Esophagus muscularis mucosa (tissue), 4 donors: ENCODE results near the gene FLYWCH2.

Source experiments
- CTCF ChIP-seq, 3 experiments: fragments of 200-600 bp in 2 of 3; fragments of 450-650 bp in 1 of 3; sonication (generic) in 2 of 3; IDR thresholded peaks; one replicate each; pipeline ENCODE4 v1.5.1; 2017 to 2019; ENCODE audit warnings: antibody characterized with exemption in 3 of 3, mild to moderate bottlenecking in 2 of 3, moderate library complexity in 1 of 3
- EP300 ChIP-seq: sonication (generic); formaldehyde crosslinking; IDR thresholded peaks from one replicate; pipeline ENCODE4 v1.6.1; 2017; ENCODE audit warnings: antibody characterized with exemption
- POLR2A ChIP-seq: fragments of 450-650 bp; IDR thresholded peaks from one replicate; pipeline ENCODE4 v1.6.1; 2017; ENCODE audit warnings: antibody characterized with exemption, moderate library complexity, mild to moderate bottlenecking, low read depth
- POLR2AphosphoS5 ChIP-seq, 2 donors: sonication (generic); formaldehyde crosslinking; IDR thresholded peaks; one replicate each; pipeline ENCODE4 v1.6.1; 2017; ENCODE audit warnings: antibody characterized with exemption in 2 of 2

GRCh38 chr16:2835638-2836493 is 47.1 kb upstream of the FLYWCH2 start:
- TF ChIP-seq POLR2AphosphoS5 (IDR thresholded peaks at IDR 0.05) = peak in 1 of 2 donors; percentile 20
- TF ChIP-seq CTCF (IDR thresholded peaks at IDR 0.05) = no peak
- no peak for TF ChIP-seq POLR2A
- TF ChIP-seq EP300 = no peak
